OCI-M2 (cell line): Measurements from ENCODE around the gene ZBTB8A.
"Not testable (repeated sequence)": the region's sequence is repeated elsewhere in the genome, so short reads cannot be mapped to it uniquely, and the experiment has no call there.

Experiments
- DNase-seq: peaks from one replicate; lab custom pipeline; 2025; ENCODE audit not compliant: unreplicated experiment; lab: John Stamatoyannopoulos, UW

ZBTB8A gene

GRCh38 chr1:32536117-32536516, 3.1 kb upstream of the ZBTB8A start:
- DNase-seq, result no peak

DNA sequence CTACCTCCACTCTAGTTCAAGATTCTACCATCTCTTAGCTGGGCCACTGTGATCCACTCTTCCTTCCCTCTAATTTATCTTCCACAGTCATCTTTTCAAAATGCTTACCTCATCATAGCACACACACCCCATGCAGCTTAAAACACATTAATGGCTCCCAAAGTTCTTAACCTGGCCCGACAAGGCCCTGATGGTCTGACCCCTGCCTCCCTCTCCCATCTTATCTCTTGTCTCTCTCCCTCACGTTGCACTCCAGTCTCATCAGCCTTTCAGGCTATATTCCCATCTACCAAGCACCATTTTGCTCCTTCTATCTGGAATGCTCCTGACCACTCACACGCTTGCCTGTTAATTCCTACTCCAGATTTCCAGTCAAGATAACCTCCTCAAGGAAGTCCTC, 2.5 kb upstream of the ZBTB8A start:
- no peak for DNase-seq

- no peak for DNase-seq
Observed at GRCh38 chr1:32539584-32540571, 651 bp downstream of the ZBTB8A start.

DNA sequence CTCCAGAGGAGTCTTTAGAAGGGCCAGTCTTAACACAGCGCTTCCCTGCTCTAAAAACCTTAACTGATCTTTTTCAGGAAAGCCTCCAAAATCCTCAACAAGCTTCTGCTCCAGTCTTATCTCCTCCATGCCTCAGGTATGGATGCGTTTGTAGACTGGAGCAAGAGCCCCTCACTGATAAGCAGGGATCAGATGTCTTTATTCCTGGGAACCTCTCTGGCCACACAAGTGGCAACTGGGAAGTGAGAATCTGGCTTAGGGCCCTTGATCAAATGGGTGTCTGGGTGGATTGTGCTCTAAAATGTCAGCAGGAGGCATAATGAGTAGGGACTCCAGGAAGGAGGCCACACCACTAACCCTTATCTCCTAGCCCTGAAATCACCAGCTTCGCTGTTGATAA, 1.4 kb downstream of the ZBTB8A start:
- DNase-seq, result peak; percentile 5

GRCh38 chr1:32541064-32541566, 1.9 kb downstream of the ZBTB8A start:
- no peak for DNase-seq

DNA sequence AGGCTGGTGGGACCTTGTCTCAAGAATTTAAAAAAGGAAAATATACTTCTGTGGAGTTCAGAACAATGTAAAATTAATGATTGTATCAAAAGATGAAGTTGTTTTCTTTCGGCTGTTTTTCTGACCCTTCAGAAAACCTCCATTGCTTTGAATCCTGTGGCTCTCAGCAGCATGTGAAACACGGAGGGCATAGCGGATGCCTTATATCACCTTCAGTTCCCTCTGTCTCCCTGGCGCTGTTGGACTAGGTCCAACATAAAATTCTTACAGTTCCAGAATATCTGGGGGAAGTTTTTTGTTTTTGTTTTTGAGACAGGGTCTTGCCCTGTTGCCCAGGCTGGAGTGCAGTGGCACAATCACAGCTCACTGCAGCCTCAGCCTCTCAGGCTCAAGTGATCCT, 7.4 kb downstream of the ZBTB8A start:
- no peak for DNase-seq

- no peak for DNase-seq
Observed at GRCh38 chr1:32549616-32550015, 10.4 kb downstream of the ZBTB8A start.

GRCh38 chr1:32554288-32554687, 15.1 kb downstream of the ZBTB8A start:
- DNase-seq, result no peak

- DNase-seq, result not testable (repeated sequence)
Observed at GRCh38 chr1:32557035-32557434, 17.8 kb downstream of the ZBTB8A start.

- no peak for DNase-seq
Observed at GRCh38 chr1:32557812-32558211, 18.6 kb downstream of the ZBTB8A start.

GRCh38 chr1:32568929-32569328, 29.7 kb downstream of the ZBTB8A start:
- no peak for DNase-seq

GRCh38 chr1:32580348-32581017, 41.3 kb downstream of the ZBTB8A start:
- no peak for DNase-seq

DNA sequence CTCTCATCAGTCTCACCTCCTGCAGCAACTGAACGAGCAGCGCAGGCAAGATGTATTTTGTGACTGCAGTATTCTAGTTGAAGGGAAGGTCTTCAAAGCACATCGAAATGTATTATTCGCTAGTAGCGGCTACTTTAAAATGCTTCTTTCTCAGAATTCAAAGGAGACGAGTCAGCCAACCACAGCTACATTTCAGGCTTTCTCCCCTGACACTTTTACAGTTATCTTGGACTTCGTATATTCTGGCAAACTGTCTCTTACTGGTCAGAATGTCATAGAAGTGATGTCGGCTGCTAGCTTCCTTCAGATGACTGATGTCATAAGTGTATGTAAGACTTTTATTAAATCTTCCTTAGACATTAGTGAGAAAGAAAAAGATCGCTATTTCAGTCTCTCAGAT, 53.7 kb downstream of the ZBTB8A start:
- DNase-seq, result no peak

GRCh38 chr1:32600034-32600433, 60.8 kb downstream of the ZBTB8A start:
- no peak for DNase-seq

- no peak for DNase-seq
Observed at GRCh38 chr1:32605711-32606424, 66.6 kb downstream of the ZBTB8A start.

- DNase-seq, result no peak
Observed at GRCh38 chr1:32606565-32607371, 67.5 kb downstream of the ZBTB8A start.

DNA sequence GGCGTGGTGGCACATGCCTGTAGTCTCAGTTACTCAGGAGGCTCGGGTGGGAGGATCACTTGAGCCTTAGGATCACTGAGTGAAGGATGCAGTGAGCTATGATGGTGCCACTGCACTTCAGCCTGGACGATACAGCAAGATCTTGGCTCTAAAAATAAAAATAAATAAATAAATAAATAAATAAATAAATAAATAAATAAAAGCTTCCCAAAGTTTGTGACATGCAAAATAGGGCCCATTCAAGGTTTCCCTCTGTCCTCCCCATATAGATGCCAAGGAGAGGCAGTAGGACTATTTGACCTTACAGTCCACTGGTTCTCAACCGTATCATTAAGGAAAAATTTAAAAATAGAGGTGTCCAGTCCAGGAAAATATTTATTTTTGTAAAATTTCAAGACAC, 70.0 kb downstream of the ZBTB8A start:
- DNase-seq, result no peak

GRCh38 chr1:32611859-32612188, 72.6 kb downstream of the ZBTB8A start:
- no peak for DNase-seq

GRCh38 chr1:32612189-32612881, 73.1 kb downstream of the ZBTB8A start:
- DNase-seq, result no peak

GRCh38 chr1:32613472-32613871, 74.2 kb downstream of the ZBTB8A start:
- DNase-seq, result no peak
